H1 (cell line): Measurements from ENCODE around the gene C6orf120. TPM values are rescaled to one million over a fixed set of nuclear protein-coding genes. Genes with fewer than 3 reads are reported as not detected.

Experiments used
- CTCF ChIA-PET: fragments of 300-600 bp; sonication (Branson Sonifier 250); formaldehyde crosslinking; loops from one replicate; lab custom pipeline; 2021; ENCODE audit not compliant: partially characterized antibody; lab: Charles Lee
- POLR2A ChIA-PET: fragments of 300-600 bp; sonication (Branson Sonifier 250); formaldehyde crosslinking; loops from one replicate; lab custom pipeline; 2021; ENCODE audit warnings: inconsistent platforms; ENCODE audit not compliant: partially characterized antibody; lab: Charles Lee
- DNase-seq, 2 experiments: peaks; one replicate each; pipeline versions ENCODE4 v3.0.0 to v3.0.0-alpha.2; 2010 to 2022; ENCODE audit warnings: low spot score in 2 of 2, low read depth in 1 of 2, mixed read lengths in 1 of 2
- FAIRE-seq: peaks from 2 replicates; lab custom pipeline; 2011; peaks lifted over from hg19 to GRCh38; lab: Jason Lieb, UNC
- H2AFZ ChIP-seq: 2 replicates; pipeline ENCODE4 v1.8.1; 2012; ENCODE audit warnings: low read length, inconsistent platforms
- H2AK5ac ChIP-seq: 2 replicates; pipeline ENCODE4 v1.6.1; 2013; ENCODE audit warnings: low read depth, low read length
- H2BK120ac ChIP-seq: replicated peaks from 2 replicates; pipeline ENCODE3; 2013; ENCODE audit warnings: low read depth, low read length, inconsistent platforms
- H2BK12ac ChIP-seq: 2 replicates; pipeline ENCODE4 v1.6.1; 2013; ENCODE audit warnings: low read depth, low read length
- H2BK15ac ChIP-seq: 2 replicates; pipeline ENCODE4 v1.6.1; 2013; ENCODE audit warnings: low read length
- H2BK20ac ChIP-seq: 2 replicates; pipeline ENCODE4 v1.6.1; 2013; ENCODE audit warnings: low read length
- H2BK5ac ChIP-seq: 2 replicates; pipeline ENCODE4 v1.6.1; 2013; ENCODE audit warnings: low read depth, low read length
- H3K14ac ChIP-seq: 2 replicates; pipeline ENCODE4 v1.6.1; 2013; ENCODE audit warnings: inconsistent platforms; ENCODE audit not compliant: insufficient read length
- H3K18ac ChIP-seq: 2 replicates; pipeline ENCODE4 v1.6.1; 2013; ENCODE audit warnings: low read length; ENCODE audit errors: extremely low read depth
- H3K23ac ChIP-seq: 2 replicates; pipeline ENCODE4 v1.6.1; 2013; ENCODE audit warnings: inconsistent platforms; ENCODE audit not compliant: insufficient read length
- H3K23me2 ChIP-seq: 2 replicates; pipeline ENCODE4 v1.6.1; 2013; ENCODE audit warnings: low read depth, low read length
- H3K27ac ChIP-seq: 2 replicates; pipeline ENCODE4 v1.6.1; 2011; ENCODE audit warnings: low read depth, low read length, inconsistent platforms
- H3K27me3 ChIP-seq, 4 experiments: replicated peaks in 1 of 4; 1 replicate in 1 of 4; 2 replicates in 3 of 4; pipeline versions ENCODE4 v1.6.1 to v1.8.1; 2011 to 2013; ENCODE audit warnings: low read length in 3 of 4, mild to moderate bottlenecking in 3 of 4, inconsistent platforms in 2 of 4, mixed read lengths in 2 of 4, moderate library complexity in 1 of 4; ENCODE audit not compliant: control insufficient read depth in 3 of 4, insufficient read depth in 3 of 4; ENCODE audit errors: extremely low read depth in 1 of 4
- H3K36me3 ChIP-seq, 4 experiments: 2 replicates each; pipeline versions ENCODE4 v1.6.1 to v1.8.1; 2011 to 2013; ENCODE audit warnings: mild to moderate bottlenecking in 4 of 4, low read length in 3 of 4, moderate library complexity in 2 of 4, control low read depth in 1 of 4, inconsistent platforms in 1 of 4; ENCODE audit not compliant: insufficient read depth in 4 of 4, control insufficient read depth in 2 of 4
- H3K4ac ChIP-seq: replicated peaks from 2 replicates; pipeline ENCODE3; 2013; ENCODE audit warnings: low read length, low read depth, mixed read lengths, inconsistent platforms; ENCODE audit not compliant: insufficient read length
- H3K4me1 ChIP-seq, 4 experiments: replicated peaks in 1 of 4; 1 replicate in 1 of 4; 2 replicates in 3 of 4; pipeline versions ENCODE4 v1.6.1 to v1.8.1; 2011 to 2013; ENCODE audit warnings: low read length in 3 of 4, inconsistent platforms in 2 of 4, mixed read lengths in 1 of 4; ENCODE audit not compliant: insufficient read depth in 4 of 4, control insufficient read depth in 3 of 4
- H3K4me2 ChIP-seq, 2 experiments: 2 replicates each; pipeline versions ENCODE4 v1.6.1 to v1.8.1; 2011 to 2013; ENCODE audit warnings: low read depth in 2 of 2, low read length in 2 of 2, control low read depth in 1 of 2, inconsistent platforms in 1 of 2, mild to moderate bottlenecking in 1 of 2; ENCODE audit not compliant: insufficient read depth in 1 of 2
- H3K4me3 ChIP-seq, 4 experiments: fragments of 200-600, 300-600 bp in 1 of 4; sonication (generic), shearing (Covaris generic), sonication (Bioruptor Twin) in 1 of 4; 2 replicates each; pipeline versions ENCODE4 v1.5.1 to v1.8.1; 2011 to 2016; ENCODE audit warnings: low read length in 4 of 4, low read depth in 3 of 4, control low read depth in 2 of 4, inconsistent platforms in 2 of 4, mild to moderate bottlenecking in 2 of 4, mixed read lengths in 1 of 4, moderate library complexity in 1 of 4; ENCODE audit not compliant: insufficient read depth in 2 of 4; ENCODE audit errors: extremely low read depth in 1 of 4
- H3K56ac ChIP-seq: replicated peaks from 2 replicates; pipeline ENCODE3; 2013; ENCODE audit warnings: low read depth, mild to moderate bottlenecking, mixed read lengths, low read length, inconsistent platforms; ENCODE audit not compliant: insufficient read length
- H3K79me1 ChIP-seq: 2 replicates; pipeline ENCODE4 v1.6.1; 2013; ENCODE audit warnings: low read depth, low read length, control low read depth
- H3K79me2 ChIP-seq, 2 experiments: 2 replicates each; pipeline versions ENCODE4 v1.6.1 to v1.8.1; 2012 to 2013; ENCODE audit warnings: low read length in 2 of 2, mild to moderate bottlenecking in 2 of 2, inconsistent platforms in 1 of 2; ENCODE audit not compliant: insufficient read depth in 2 of 2, control insufficient read depth in 1 of 2
- H3K9ac ChIP-seq, 4 experiments: replicated peaks in 1 of 4; 1 replicate in 1 of 4; 2 replicates in 3 of 4; pipeline versions ENCODE4 v1.6.1 to v1.8.1; 2011 to 2013; ENCODE audit warnings: low read depth in 3 of 4, low read length in 3 of 4, control low read depth in 2 of 4, mild to moderate bottlenecking in 2 of 4, moderate library complexity in 2 of 4, inconsistent platforms in 1 of 4; ENCODE audit errors: extremely low read depth in 1 of 4
- H3K9me3 ChIP-seq, 2 experiments: 2 replicates each; pipeline versions ENCODE4 v1.6.1 to v1.8.1; 2012 to 2013; ENCODE audit warnings: mild to moderate bottlenecking in 2 of 2, moderate library complexity in 2 of 2, control low read depth in 1 of 2, inconsistent platforms in 1 of 2, low read depth in 1 of 2, low read length in 1 of 2, mixed read lengths in 1 of 2; ENCODE audit not compliant: insufficient read depth in 2 of 2
- H4K20me1 ChIP-seq, 2 experiments: replicated peaks in 1 of 2; 2 replicates each; pipeline versions ENCODE3 to v1.8.1; 2011 to 2013; ENCODE audit warnings: inconsistent platforms in 2 of 2, low read length in 2 of 2, mild to moderate bottlenecking in 1 of 2; ENCODE audit not compliant: insufficient read depth in 2 of 2, control insufficient read depth in 1 of 2
- H4K5ac ChIP-seq: 2 replicates; pipeline ENCODE4 v1.6.1; 2013; ENCODE audit warnings: low read length, low read depth, mixed read lengths, inconsistent platforms; ENCODE audit not compliant: insufficient read length
- H4K8ac ChIP-seq: 2 replicates; pipeline ENCODE4 v1.8.0; 2013; ENCODE audit warnings: mild to moderate bottlenecking, moderate library complexity, low read length, inconsistent platforms; ENCODE audit not compliant: insufficient read depth; ENCODE audit errors: extremely low read depth
- H4K91ac ChIP-seq: replicated peaks from 2 replicates; pipeline ENCODE3; 2013; ENCODE audit warnings: low read length, mixed read lengths, inconsistent platforms; ENCODE audit not compliant: insufficient read length
- CHD1 ChIP-seq: IDR thresholded peaks from 2 replicates; pipeline ENCODE4 v1.6.1; 2012; ENCODE audit warnings: low read depth, low read length, improper control_type of control experiment
- CTBP2 ChIP-seq: IDR thresholded peaks from 2 replicates; pipeline ENCODE4 v1.7.0; 2011; ENCODE audit warnings: borderline replicate concordance, mild to moderate bottlenecking, moderate library complexity, mixed read lengths, low read length; ENCODE audit not compliant: insufficient read depth, insufficient read length
- E2F6 ChIP-seq: IDR thresholded peaks from 2 replicates; pipeline ENCODE4 v1.6.1; 2012; ENCODE audit warnings: inconsistent platforms
- MAFK ChIP-seq: IDR thresholded peaks from 2 replicates; pipeline ENCODE4 v1.6.1; 2012; ENCODE audit warnings: low read depth, mild to moderate bottlenecking, improper control_type of control experiment, low read length
- SP2 ChIP-seq: IDR thresholded peaks from 2 replicates; pipeline ENCODE4 v1.6.1; 2012; ENCODE audit warnings: mild to moderate bottlenecking, low read length, inconsistent platforms
- WGBS, 2 experiments: shearing (Covaris generic) in 1 of 2; methylation state at CpG; one replicate each; pipeline versions ENCODE4 v1.1.6 to v1.1.7; 2013 to 2015; ENCODE audit warnings: low lambda C conversion rate in 2 of 2, mixed read lengths in 2 of 2, inconsistent platforms in 1 of 2, low coverage in 1 of 2, missing lambda C conversion rate in 1 of 2; ENCODE audit not compliant: insufficient replicate concordance in 2 of 2, insufficient coverage in 1 of 2, insufficient read length in 1 of 2; ENCODE audit errors: extremely low coverage in 1 of 2, missing lambda C conversion rate in 1 of 2; 5-methylcytosine and 5-hydroxymethylcytosine counted together
- polyA plus RNA-seq, 7 experiments: library from polyadenylated mRNA; depleted of rRNA in 3 of 7; stranded (reverse) in 5 of 7; unstranded in 2 of 7; fragments of >200 nt in 5 of 7; fragments of 200-250 nt in 2 of 7; gene quantifications; 1 replicate in 5 of 7; 2 replicates in 1 of 7; 4 replicates in 1 of 7; pipeline versions ENCODE4 v1.2.1 to v1.2.3, GENCODE V29; 2011 to 2013; ENCODE audit warnings: missing spikeins in 2 of 7, mixed read lengths in 2 of 7
- total RNA-seq: library from RNA; stranded (reverse); fragmentation: NEBNext Ultra II Directional; extraction: Animal tissue kit (Norgen Biotek cat#: 25700); gene quantifications from 2 replicates; pipeline ENCODE4 v1.2.1, GENCODE V29; 2021

The C6orf120 gene
- total and polyA plus RNA-seq, 2 of the 8 experiments (the other 6 are each of a cell fraction or from before 2014, with no cell fraction given): 16.2 to 30.6 TPM

- no peak overlapping the region for H3K18ac ChIP-seq
- WGBS, 2 experiments: 91% methylated on average over 9 of the region's 9 CpGs; no CpG with 5 or more reads in 1 of the 2 experiments
- no peak overlapping the region for H2BK15ac ChIP-seq
- peaks cover 5% of the 10 kb centered on the region for H3K79me1 ChIP-seq
- no peak overlapping the region for H4K91ac ChIP-seq
- no peak overlapping the region; the same call in 1 of the 2 replicates for H2BK5ac ChIP-seq
- no peak overlapping the region for H2AK5ac ChIP-seq
- H3K9ac ChIP-seq: no peak overlapping the region
- peaks cover 10 to 64% (median 41%) of the 10 kb centered on the region in 4 experiments; a peak in 7 of 8 replicates for H3K36me3 ChIP-seq
- CTCF ChIA-PET: no interaction called here
- H2BK20ac ChIP-seq: no peak overlapping the region
- peaks cover 9 to 13% of the 10 kb centered on the region in 2 experiments for H4K20me1 ChIP-seq
- no peak for TF ChIP-seq CHD1
- TF ChIP-seq SP2: no peak
- TF ChIP-seq MAFK: no peak
- no peak for TF ChIP-seq E2F6
- no peak for TF ChIP-seq CTBP2
- TF ChIP-seq, all 59 proteins: peak for 0
- POLR2A ChIA-PET: no interaction called here
- Histone ChIP-seq H3K79me2 (no peaks in the 10 kb centered on the region), H3K23me2 (no peaks in the 10 kb centered on the region), H3K9me3 (no peaks in the 10 kb centered on the region), H3K23ac (no peak overlapping the region), H3K14ac (no peak overlapping the region), H2AFZ (no peak overlapping the region), H3K4me1 (no peaks in the 10 kb centered on the region), H4K8ac (no peak overlapping the region), H2BK12ac (no peak overlapping the region), H3K27me3 (no peaks in the 10 kb centered on the region), H3K27ac (no peak overlapping the region), H4K5ac (no peak overlapping the region), H3K4ac (no peak overlapping the region), H3K4me2 (no peak overlapping the region), H2BK120ac (no peak overlapping the region), H3K56ac (no peak overlapping the region), H3K4me3 (no peak overlapping the region)
- DNase-seq (no peak), FAIRE-seq (no peak)
These were observed 36.6 kb upstream of the C6orf120 start for GRCh38 chr6:169665289-169665688.
